GM21367 (cell line): ENCODE results near the gene ACADSB.

Source experiments
- ATAC-seq: cut with Tn5 transposase; IDR thresholded peaks from one replicate; pipeline ENCODE4 v1.9.1; 2021; ENCODE audit not compliant: unreplicated experiment

The ACADSB gene

GRCh38 chr10:123096452-123096851 lies 87.6 kb downstream of the ACADSB start:
- no peak for ATAC-seq

DNA sequence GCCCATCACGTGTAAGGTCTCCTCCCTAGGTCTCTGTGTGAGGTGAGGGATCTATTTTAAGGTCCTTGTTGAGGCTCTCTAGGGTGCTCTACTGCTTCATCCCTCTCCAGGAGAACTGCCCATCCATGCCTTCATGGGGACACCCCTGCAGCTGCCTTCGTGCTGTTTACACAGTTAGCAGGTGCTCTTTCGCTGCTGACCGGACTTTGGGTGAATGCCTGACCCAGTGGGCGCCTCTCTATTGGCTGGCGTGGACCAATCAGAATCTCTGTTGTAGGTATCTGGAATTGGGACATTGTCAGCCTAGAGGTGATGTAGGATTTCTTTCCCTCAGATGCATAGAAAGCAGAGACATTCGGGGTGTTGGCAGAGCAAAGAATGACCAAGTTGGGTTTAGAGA lies 88.2 kb downstream of the ACADSB start:
- ATAC-seq: no peak

DNA sequence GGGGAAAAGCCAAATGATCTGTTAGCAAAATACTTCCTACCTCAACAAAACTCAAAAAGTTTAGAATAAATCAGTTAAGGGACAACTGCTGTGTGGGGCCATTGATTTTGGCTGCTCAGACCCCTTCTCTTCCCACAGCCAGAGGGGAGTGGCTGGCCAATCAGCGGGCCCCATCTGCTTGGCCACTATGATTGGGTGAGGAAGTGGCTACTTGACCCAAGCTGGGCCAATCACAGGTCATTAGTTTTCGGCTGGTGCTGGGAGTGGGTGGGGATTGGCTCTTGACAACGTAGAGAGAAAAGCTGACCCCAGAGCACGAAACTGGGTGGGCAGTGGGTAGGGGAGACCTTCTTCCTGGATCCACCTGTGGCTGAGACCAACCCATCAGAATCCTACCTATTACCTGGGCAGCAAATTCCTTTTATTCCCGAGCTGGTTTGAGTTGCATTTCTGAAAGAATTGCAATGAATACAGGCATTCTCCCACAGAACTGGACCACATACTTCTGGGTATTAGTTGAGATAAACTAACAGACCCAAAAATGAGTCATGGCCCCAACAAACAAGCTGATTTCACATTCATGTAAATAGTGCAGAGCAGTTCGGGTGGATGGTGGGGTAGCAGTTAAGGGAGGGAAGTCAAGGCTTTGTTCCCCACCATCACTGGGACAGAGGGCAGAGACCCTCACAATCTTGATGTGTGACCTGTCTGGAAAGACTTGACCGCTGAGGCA lies 91.4 kb downstream of the ACADSB start:
- no peak for ATAC-seq

- ATAC-seq: no peak
These were observed 93.1 kb downstream of the ACADSB start for GRCh38 chr10:123101872-123102271.

DNA sequence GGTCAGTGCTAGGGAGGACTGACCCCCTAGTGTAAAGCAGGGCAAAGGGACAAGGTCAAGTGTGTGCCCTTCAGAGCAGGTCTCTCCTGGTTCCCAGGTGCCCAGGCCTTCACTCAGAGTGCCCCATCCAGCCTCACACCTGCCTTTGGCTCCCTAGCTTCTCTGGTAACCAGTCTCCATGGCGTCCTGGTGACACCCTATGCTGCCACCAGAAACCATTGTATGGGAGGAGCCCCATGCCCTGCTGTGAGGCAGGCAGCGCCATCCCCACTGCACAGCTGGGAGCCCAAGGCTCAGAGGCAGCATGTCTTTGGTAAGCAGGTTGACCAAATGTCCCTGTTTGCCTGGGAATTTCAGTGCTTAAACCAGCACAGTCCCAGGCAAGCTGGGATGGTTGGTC lies 93.9 kb downstream of the ACADSB start:
- no peak for ATAC-seq

DNA sequence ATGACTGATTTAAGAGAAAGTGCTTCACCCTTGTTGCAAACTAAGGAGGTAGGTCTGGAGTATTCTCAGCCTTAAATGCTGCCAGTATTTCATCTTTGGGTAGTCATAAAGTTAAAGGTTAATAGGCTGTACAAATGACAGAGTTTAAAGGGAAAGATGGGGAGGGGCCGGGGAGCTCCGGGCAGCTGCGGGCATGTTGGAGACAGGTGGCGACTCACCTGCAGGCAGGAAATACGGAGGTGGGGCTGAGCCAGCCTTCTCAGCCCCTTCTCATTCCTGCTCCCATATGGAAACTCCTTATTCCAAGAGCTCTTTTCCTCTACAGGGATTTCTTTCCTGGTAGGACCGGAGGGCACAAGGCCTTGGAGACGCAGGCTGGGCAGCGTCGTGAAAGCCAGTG lies 95.1 kb downstream of the ACADSB start:
- no peak for ATAC-seq
